ENCODE measurements around the gene FSTL3.
A peak's percentile ranks its signal among the peaks of the same experiment; 100 is the strongest.

FSTL3 gene

DNA sequence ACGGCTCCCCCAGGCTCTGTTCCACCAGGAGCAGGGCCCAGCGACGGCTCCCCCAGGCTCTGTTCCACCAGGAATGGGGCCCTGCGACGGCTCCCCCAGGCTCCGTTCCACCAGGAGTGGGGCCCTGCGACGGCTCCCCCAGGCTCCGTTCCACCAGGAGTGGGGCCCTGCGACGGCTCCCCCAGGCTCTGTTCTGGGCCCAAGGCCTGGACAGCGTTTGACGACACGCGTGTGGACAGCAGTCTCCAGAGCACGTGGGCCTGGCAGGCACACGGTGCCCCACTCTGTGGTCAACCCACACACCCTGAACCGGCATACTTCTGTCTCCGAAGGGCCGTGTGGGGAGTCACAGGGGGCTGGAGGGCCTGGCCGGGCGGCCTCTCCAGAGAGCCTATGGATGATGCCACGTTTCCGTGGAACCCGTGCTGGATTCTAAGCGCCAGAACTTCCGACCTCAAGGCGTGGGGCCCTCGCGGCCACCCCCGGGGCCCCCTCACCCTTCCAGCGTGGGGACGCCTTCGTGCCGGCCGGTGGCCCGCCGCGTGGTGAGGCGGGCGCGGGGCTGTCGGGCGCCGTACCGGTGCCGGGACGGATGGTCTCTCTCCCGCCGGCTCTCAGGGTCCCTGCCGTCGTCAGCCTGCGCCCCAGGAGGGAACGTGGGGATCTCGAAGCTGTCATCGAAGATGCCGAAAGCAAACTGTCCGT is 24.9 kb upstream of the FSTL3 start:
- Mint-ChIP-seq H3K4me1 (ENCODE audit: low read depth) (peaks cover 17% of the 10 kb centered on the region), H3K27me3 (no peaks in the 10 kb centered on the region), H3K27ac (no peak overlapping the region), H3K9me3 (no peaks in the 10 kb centered on the region), H3K4me3 (no peak overlapping the region), H3K36me3 (ENCODE audit: low read depth) (peaks cover 100% of the 10 kb centered on the region)
- intact Hi-C loops (cut with micrococcal nuclease) = no loop called here

DNA sequence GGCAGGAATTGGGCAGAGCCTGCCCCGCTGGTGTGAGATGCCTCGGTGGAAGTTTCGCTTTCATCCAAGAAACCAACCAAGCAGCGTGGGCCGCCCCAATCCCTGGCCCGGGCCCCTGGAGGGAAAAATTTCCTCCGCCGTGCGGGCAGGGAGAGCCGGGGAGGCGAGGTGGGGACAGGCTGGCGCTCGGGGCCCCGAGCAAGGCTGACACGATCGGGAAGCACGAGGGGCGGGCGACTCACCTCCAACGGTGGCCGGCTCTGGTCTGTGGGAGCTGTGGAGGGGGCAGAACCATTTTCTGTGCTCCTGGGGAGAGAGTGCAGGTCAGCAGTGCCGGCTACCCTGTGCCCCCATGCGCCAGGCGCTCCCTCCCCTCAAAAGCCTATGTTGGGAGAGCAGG is 24.2 kb upstream of the FSTL3 start:
- intact Hi-C loops (cut with micrococcal nuclease) = no loop called here
- peaks cover 100% of the 10 kb centered on the region for H3K36me3 Mint-ChIP-seq (ENCODE audit: low read depth)
- H3K4me3 Mint-ChIP-seq = no peak overlapping the region
- H3K27ac Mint-ChIP-seq = no peak overlapping the region
- no peaks in the 10 kb centered on the region for H3K9me3 Mint-ChIP-seq
- peaks cover 24% of the 10 kb centered on the region for H3K4me1 Mint-ChIP-seq (ENCODE audit: low read depth)
- H3K27me3 Mint-ChIP-seq = no peaks in the 10 kb centered on the region

DNA sequence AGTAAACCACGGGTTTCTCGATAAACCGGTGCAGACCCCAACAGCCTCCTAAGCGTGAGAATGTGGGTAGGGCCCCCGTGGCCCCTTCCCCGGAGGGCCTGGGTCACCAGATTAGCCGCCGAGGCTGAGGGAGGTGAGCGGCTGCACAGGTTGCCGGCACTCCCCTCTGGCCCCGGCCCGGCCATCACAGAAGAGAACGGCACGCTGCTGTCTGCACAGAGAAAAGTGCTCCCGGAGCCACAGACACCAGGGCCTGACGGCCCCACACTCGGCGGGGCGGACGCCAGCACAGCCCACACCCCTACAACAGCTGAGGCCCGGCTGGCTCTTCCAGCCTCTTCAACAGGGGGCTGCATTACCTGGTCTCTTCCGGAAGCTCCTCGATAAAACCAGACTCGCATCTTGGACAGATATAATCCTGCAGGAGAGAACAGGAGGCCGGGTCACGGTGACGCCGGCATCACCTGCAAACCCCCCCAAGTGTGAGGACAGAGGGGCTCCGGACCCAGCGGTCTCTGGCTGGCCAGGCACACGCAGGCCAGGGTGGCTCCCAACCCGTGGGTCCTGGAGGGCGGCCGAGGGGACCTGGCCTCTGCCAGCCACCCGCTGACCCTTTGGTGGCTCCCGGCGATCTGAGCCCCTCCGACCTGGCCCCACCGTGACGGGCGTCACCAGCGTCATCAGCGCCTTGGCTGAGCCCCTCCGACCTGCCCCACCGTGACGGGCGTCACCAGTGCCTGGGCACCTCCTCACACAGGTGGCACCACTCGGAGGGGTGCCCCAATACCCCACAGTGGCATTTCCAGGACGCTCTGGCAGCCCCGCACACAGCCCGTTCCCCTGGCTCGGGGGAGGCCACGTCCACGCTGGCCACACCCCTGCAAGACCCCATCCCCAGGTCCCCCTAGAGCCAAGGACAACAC is 23.5 kb upstream of the FSTL3 start:
- intact Hi-C loops (cut with micrococcal nuclease) = no loop called here
- Mint-ChIP-seq H3K4me3 (no peak overlapping the region), H3K27ac (no peak overlapping the region), H3K36me3 (ENCODE audit: low read depth) (peaks cover 100% of the 10 kb centered on the region), H3K9me3 (no peaks in the 10 kb centered on the region), H3K4me1 (ENCODE audit: low read depth) (peaks cover 32% of the 10 kb centered on the region), H3K27me3 (no peaks in the 10 kb centered on the region)

- intact Hi-C loops (cut with micrococcal nuclease) = no loop called here
- H3K9me3 Mint-ChIP-seq = no peaks in the 10 kb centered on the region
- H3K27ac Mint-ChIP-seq = no peak overlapping the region
- H3K36me3 Mint-ChIP-seq (ENCODE audit: low read depth) = peaks cover 100% of the 10 kb centered on the region
- H3K27me3 Mint-ChIP-seq = no peaks in the 10 kb centered on the region
- peaks cover 35% of the 10 kb centered on the region for H3K4me1 Mint-ChIP-seq (ENCODE audit: low read depth)
- H3K4me3 Mint-ChIP-seq = no peak overlapping the region
These were observed 22.8 kb upstream of the FSTL3 start for GRCh38 chr19:653425-653824.

DNA sequence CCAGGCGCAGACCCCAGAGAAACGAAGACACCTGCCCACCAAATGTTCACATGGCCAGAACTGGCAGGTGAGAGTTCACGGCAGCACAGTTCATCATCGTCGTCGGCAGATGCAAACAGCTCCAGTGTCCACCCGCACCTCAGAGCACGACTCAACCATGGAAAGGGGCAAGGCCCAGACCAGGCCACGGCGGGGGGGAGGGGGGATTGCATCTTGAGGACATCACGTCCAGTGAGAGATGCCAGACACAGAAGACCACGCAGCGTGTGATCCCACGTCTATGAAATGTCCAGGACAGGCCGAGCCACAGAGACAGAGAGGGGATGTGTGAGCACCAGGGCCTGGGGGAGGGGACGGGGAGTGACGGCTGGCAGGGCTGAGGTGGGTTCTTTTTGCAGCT is 20.5 kb upstream of the FSTL3 start:
- Mint-ChIP-seq H3K4me3 (no peak overlapping the region), H3K36me3 (ENCODE audit: low read depth) (peaks cover 93% of the 10 kb centered on the region), H3K4me1 (ENCODE audit: low read depth) (peaks cover 58% of the 10 kb centered on the region), H3K9me3 (no peaks in the 10 kb centered on the region), H3K27me3 (no peaks in the 10 kb centered on the region), H3K27ac (no peak overlapping the region)
- intact Hi-C loops (cut with micrococcal nuclease) = no loop called here

DNA sequence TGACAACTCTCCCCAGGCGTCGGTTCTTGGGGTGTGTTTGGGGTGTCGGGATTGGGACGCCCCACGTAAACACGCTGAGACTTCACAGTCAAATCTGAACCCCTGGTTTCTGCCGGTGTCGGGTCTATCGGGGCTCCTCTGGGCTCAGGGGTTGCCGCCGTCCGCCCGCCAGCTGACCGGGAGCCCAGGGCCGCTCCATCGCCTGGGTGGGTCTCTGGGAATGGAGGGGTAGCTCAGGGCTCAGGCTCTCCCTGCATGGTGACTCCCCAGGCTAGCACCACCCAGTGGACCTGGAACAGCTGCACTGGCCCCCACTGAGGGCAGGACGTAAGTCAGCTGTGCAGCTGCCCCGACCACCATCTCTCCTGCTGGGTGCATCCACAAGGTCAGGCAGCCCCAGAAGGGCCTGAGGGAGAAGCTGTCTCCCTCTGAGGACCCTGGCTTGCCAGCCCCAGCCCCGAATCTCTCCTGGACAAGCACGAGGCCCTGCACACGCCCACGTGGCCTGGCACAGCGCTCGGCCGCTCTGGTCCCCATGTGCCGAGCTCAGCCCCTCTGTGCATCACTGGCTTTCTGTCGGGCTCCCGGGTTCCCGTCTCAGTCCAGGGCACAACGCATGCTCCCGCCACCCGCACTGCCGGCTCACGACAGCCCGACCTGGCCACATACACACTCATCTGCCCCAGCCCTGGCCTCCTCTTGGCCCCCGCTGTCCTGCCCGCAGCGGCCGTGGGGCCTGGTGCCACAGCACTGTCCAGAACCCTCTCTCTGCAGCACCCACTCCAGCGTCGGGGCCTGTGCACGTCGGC is 19.2 kb upstream of the FSTL3 start:
- Mint-ChIP-seq H3K27me3 (no peaks in the 10 kb centered on the region), H3K4me1 (ENCODE audit: low read depth) (peaks cover 70% of the 10 kb centered on the region), H3K4me3 (no peak overlapping the region), H3K9me3 (no peaks in the 10 kb centered on the region), H3K27ac (no peak overlapping the region), H3K36me3 (ENCODE audit: low read depth) (peaks cover 93% of the 10 kb centered on the region)
- intact Hi-C loops (cut with micrococcal nuclease) = no loop called here

GRCh38 chr19:657611-658010 is 18.6 kb upstream of the FSTL3 start:
- Mint-ChIP-seq H3K9me3 (no peaks in the 10 kb centered on the region), H3K27me3 (no peaks in the 10 kb centered on the region), H3K4me1 (ENCODE audit: low read depth) (peaks cover 71% of the 10 kb centered on the region), H3K27ac (no peak overlapping the region), H3K4me3 (no peak overlapping the region), H3K36me3 (ENCODE audit: low read depth) (peaks cover 86% of the 10 kb centered on the region)
- intact Hi-C loops (cut with micrococcal nuclease) = no loop called here

DNA sequence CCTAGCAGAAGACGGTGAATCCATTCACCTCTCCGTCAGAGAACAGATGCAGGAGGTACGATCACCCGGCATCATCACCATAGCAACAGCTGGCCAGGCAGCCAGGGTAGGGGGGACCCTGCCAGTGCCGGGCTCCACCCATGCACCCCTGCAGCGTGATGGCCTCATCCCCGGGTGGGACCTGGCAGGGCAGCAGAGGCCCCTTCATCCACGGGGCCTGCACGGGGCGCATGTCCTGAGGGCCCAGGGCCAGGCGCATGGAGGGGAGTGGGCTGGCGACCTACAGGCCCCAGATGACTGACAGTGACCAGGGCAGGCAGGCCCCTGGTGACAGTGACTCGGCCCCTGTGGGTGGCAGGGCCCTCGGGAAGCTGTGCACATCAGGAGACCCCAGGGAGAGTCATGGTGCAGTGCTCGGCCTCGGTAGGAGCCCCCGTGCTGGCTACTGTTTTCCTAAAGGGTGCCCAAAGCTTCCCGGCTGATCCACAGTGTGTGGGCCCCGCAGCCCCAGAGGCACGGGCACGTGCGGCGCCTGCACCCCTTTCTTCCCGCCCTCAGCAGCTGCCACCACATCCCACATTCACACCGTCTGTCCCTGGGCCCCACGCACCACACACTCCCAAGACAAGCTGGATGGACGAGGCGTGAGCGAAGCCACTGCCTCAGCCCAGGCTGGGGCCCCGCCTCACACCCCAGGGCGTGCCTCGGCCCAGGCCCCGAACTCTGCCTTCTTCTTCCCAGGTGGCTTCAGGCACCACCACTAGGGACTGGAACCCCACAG is 17.9 kb upstream of the FSTL3 start:
- H3K27me3 Mint-ChIP-seq = no peaks in the 10 kb centered on the region
- H3K9me3 Mint-ChIP-seq = no peaks in the 10 kb centered on the region
- H3K36me3 Mint-ChIP-seq (ENCODE audit: low read depth) = peaks cover 80% of the 10 kb centered on the region
- intact Hi-C loops (cut with micrococcal nuclease) = no loop called here
- peaks cover 72% of the 10 kb centered on the region for H3K4me1 Mint-ChIP-seq (ENCODE audit: low read depth)
- no peak overlapping the region for H3K4me3 Mint-ChIP-seq
- peak overlapping the region; percentile 90 for H3K27ac Mint-ChIP-seq

DNA sequence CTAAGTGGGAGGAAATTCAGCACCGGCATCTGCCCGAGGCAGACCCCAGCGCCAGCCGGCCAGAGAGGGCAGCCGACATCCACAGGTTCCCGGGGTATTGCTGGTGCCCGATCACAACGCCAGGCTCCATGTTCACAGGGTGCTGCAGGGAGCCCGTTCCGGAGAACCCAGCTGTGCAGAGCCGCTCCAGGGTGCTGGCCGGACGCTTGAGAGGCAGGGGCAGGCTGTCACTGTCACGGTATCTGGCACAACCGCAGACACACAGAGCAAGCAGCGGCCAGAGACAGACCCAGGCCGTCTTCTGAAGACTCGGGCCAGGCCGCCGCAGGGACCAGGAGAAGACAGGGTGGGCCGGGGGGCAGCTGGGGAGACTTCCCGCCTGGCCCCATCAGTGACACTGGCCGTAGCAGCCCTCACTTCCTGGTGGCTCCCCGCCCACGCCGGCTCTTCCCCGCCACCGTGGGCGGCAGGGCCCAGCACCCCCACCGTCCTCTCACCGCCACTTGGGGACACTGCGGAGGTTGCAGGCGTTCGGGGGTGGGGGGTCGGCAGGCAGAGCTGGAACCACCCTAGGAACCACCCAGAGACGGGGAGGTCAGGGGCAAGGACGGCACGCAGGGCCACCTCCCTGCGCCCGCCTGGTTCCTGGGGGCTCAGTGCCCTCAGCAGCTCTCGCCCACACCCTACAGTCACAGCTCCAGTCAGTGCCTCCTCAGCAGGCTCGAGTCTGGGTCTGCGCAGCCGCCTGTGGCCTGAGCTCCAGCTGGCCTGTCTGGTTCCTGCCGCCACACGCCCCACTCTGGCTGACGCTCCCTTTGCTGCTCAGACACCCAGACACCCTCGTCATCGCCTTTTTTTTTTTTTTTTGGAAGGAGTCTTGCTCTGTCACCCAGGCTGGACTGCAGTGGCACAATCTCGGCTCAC is 17.0 kb upstream of the FSTL3 start:
- H3K36me3 Mint-ChIP-seq (ENCODE audit: low read depth) = peaks cover 71% of the 10 kb centered on the region
- H3K4me1 Mint-ChIP-seq (ENCODE audit: low read depth) = peaks cover 80% of the 10 kb centered on the region
- intact Hi-C loops (cut with micrococcal nuclease) = no loop called here

DNA sequence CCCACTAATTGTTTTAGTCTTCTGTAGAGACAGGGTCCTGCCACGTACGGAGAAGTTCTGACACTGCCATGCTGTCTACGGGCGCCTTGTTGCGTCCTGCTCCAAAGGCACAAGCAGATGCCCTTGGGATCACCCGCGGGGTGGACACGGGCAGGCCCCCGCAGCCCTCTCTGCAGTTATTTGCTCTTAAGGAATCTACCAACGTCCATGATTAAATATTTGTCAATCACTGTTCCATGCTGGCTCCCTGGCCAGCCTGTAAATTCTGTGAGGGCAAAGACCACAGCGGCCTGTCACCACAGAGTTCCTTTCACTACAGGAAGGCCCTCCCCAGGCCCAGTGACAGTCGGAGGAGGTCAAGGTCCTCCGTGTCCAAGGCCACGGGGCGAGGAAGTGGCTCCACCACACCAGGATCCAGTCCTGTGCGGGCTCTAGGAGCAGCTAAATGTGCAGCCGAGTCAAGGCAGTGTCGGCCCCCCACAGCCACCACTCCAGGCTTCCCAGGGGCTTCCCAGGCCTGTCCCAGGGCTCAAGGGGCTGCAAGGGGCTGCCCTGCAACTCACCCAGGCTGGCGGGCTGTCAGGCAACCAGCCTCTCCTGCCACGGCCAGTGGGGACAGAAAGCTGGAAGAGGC is 15.3 kb upstream of the FSTL3 start:
- H3K27me3 Mint-ChIP-seq = no peaks in the 10 kb centered on the region
- peaks cover 53% of the 10 kb centered on the region for H3K36me3 Mint-ChIP-seq (ENCODE audit: low read depth)
- peak overlapping the region; percentile 89 for H3K4me3 Mint-ChIP-seq
- intact Hi-C loops (cut with micrococcal nuclease) = loop anchor here (2.0 to 5.0 kb wide), 2 partner anchors 28 to 91 kb away; partner anchors contain the start of genes MISP and POLRMT
- peak overlapping the region; percentile 90 for H3K27ac Mint-ChIP-seq
- H3K9me3 Mint-ChIP-seq = no peaks in the 10 kb centered on the region
- peaks cover 79% of the 10 kb centered on the region for H3K4me1 Mint-ChIP-seq (ENCODE audit: low read depth)

More for the DNA sequence above, 17.0 kb upstream of the FSTL3 start:
- no peaks in the 10 kb centered on the region for H3K27me3 Mint-ChIP-seq
- peak overlapping the region; percentile 89 for H3K4me3 Mint-ChIP-seq
- peak overlapping the region; percentile 90 for H3K27ac Mint-ChIP-seq
- H3K9me3 Mint-ChIP-seq = no peaks in the 10 kb centered on the region

GRCh38 chr19:661427-662196 is 14.6 kb upstream of the FSTL3 start:
- peak overlapping the region; percentile 89 for H3K4me3 Mint-ChIP-seq
- no peaks in the 10 kb centered on the region for H3K9me3 Mint-ChIP-seq
- no peaks in the 10 kb centered on the region for H3K27me3 Mint-ChIP-seq
- peak overlapping the region; percentile 90 for H3K27ac Mint-ChIP-seq
- H3K36me3 Mint-ChIP-seq (ENCODE audit: low read depth) = peaks cover 46% of the 10 kb centered on the region
- intact Hi-C loops (cut with micrococcal nuclease) = loop anchor here (2.0 to 5.0 kb wide), 2 partner anchors 29 to 91 kb away; partner anchors contain the start of genes MISP and POLRMT
- peaks cover 73% of the 10 kb centered on the region for H3K4me1 Mint-ChIP-seq (ENCODE audit: low read depth)
